Measurements from ENCODE around the gene BANF2.

Gene BANF2

GRCh38 chr20:17710379-17711266 lies 10.9 kb downstream of the BANF2 start:
- DNase-seq = no peak

- no peak for DNase-seq
These were observed 11.5 kb downstream of the BANF2 start for GRCh38 chr20:17711267-17711627.

GRCh38 chr20:17712201-17712600 lies 12.4 kb downstream of the BANF2 start:
- DNase-seq = no peak

DNA sequence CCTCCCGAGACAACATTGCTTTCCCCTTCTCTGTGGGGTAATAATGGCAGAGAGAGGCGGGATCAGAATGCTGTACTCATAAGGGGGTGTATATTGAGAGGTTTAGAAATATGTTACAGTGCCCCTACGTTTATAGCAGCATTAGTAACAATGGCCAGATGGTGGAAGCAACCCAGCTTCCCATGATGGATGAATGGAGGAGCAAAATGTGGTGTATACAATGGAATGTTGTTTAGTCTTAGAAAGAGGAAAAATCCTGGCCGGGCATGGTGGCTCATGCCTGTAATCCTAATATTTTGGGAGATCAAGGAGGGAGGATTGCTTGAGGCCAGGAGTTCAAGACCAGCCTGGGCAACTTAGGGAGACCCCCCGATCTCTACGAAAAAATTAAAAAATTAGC lies 12.9 kb downstream of the BANF2 start:
- DNase-seq = no peak

- no peak for DNase-seq
These were observed 14.8 kb downstream of the BANF2 start for GRCh38 chr20:17714597-17714996.

GRCh38 chr20:17715075-17715474 lies 15.3 kb downstream of the BANF2 start:
- no peak for DNase-seq

DNA sequence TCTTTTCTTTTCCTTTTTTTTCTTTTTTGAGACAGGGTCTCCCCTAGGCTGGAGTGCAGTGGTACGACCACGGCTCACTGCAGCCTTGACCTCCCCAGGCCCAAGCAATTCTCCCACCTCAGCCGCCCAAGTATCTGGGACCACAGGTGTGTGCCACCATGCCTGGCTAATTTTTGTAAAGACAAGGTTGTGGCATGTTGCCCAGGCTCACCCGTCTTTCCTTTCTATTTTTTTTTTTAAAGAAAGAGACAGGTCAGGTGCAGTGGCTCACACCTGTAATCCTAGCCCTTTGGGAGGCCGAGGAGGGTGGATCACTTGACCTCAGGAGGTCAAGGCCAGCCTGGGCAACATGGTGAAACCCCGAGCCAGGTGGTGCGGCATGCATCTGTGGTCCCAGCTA lies 16.6 kb downstream of the BANF2 start:
- no peak for DNase-seq

DNA sequence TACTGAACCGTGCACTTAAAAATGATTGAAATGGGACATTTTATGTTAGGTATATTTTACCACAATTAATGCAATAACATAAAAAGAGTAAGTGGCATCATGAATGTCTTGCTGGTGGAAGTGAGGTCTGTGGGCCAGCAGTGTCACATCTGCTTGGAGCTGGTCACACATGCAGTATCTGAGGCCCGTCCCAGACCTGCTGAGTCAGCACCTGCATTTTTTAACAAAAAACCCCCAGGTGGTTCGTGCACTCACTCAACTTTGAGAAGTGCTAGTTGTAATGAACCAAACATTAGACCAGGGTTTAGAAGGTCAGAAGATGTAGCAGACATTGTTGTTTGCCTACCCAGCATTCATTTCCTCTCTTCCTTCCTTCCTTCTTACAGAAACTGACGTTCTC lies 21.0 kb downstream of the BANF2 start:
- DNase-seq = no peak

GRCh38 chr20:17721802-17722486 lies 22.2 kb downstream of the BANF2 start:
- DNase-seq = no peak

DNA sequence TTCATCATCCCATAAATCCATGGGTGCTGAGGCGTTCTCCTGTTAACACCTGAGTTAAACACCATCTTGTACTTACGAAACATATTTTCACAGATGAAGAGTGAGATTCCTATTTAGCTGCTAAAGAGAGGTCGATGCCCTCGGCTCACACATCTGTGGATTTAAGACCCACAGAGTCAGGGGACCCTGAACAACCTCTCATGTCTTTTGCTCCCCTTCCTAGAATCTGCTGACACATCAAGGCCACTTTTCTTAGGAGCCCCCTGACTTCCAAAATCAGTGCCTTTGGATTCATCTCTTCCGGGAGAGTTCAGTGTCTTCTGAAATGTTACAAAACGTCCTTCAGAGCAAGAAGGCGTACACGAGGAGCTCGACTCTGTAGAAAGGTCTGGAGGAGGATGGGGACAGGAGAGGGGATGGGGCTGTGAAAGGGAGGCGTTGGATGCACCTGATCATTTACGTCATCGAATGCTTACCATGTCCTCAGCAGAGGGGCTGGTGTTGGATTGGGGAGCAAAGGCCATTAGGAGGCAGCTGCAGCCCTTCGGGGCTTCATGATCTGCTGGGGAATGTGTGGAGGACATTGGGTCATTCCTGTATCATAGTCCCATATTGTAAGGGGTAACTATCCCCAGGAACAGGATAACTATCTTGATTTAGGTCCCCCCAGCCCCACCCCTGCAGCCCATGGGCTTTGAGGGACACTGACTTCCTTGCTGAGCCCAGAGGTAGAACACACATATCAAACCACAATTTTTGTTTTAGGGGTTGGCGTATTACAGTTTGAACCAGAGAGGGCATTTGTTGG lies 22.9 kb downstream of the BANF2 start:
- no peak for DNase-seq

DNA sequence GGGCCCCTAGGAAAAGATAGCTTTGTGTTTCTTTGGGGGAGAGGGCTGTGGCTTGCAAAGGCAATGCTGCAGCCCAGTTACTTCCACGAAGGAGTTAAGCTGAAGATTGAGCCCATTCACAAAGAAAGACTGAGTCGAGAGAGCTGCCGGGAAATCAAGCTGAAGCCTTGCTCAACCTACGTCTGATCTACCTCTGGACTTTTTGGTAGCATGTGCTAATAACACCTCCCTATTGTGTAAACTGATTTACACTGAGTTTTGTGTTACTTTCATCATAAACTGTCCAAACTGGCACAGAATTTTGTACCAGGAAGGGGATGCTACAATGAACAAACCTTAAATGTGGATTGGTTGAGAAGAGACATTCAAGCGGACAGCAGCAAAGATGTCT lies 23.5 kb downstream of the BANF2 start:
- no peak for DNase-seq

GRCh38 chr20:17725094-17725835 lies 25.5 kb downstream of the BANF2 start:
- DNase-seq = no peak

DNA sequence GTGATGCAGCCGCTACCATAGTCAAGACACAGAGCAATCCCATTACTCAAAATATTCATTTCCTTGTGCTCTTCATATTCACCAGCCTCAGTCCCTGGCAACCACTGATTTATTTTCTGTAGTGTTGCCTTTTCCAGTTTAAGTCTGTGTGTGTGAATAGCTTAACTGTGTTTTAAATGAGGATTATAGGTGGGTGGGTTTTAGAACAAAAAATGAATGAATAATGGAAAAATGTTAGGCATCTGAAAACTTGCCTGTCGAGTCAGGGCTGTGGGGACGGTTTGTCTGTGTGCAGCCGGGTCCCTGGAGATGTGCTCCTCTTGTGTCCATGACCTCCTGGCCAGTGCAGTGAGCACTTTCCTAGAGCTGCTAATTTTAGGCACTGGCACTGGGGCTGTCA lies 27.1 kb downstream of the BANF2 start:
- DNase-seq = no peak

GRCh38 chr20:17727351-17727750 lies 27.6 kb downstream of the BANF2 start:
- DNase-seq = no peak

DNA sequence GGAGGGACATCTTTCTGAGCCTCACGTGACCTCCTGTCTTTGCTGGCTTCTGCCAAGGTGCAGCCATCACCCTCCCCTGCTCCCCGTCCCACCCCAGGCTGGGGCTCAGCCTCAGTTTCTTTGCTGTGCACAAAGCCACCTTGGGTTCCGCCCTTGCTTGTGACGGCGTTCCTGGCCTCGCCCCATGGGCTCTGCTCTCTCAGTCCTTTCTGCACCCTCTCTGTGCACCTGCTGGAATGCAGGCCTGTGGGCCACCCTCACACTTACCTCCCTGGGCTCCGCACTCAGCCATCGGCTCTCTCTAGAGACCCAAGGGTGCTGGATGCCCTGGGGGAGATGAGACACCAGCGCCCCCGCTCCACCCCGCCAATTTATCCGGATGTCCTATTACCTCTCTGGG lies 28.3 kb downstream of the BANF2 start:
- no peak for DNase-seq

- DNase-seq = no peak
These were observed 30.3 kb downstream of the BANF2 start for GRCh38 chr20:17730071-17730470.

GRCh38 chr20:17731233-17731632 lies 31.5 kb downstream of the BANF2 start:
- DNase-seq = no peak

GRCh38 chr20:17732907-17733521 lies 33.2 kb downstream of the BANF2 start:
- no peak for DNase-seq

- DNase-seq = no peak
These were observed 34.1 kb downstream of the BANF2 start for GRCh38 chr20:17733767-17734304.

- no peak for DNase-seq
These were observed 34.6 kb downstream of the BANF2 start for GRCh38 chr20:17734374-17734773.

- no peak for DNase-seq
These were observed 35.5 kb downstream of the BANF2 start for GRCh38 chr20:17735206-17735804.
